HCT116 (cell line): ENCODE data around the gene MCTS1.

ENCODE experiments used
- CTCF ChIP-seq, 3 experiments: fragments of 200-600 bp in 1 of 3; sonication (generic) in 1 of 3; IDR thresholded peaks in 2 of 3; conservative IDR thresholded peaks in 1 of 3; 2 replicates each; pipeline ENCODE4 v1.5.1; 2012 to 2017; ENCODE audit warnings: low read depth in 2 of 3, low read length in 2 of 3, antibody characterized with exemption in 1 of 3, borderline replicate concordance in 1 of 3, control low read depth in 1 of 3, mild to moderate bottlenecking in 1 of 3, mixed read lengths in 1 of 3, mixed run types in 1 of 3, moderate library complexity in 1 of 3; ENCODE audit not compliant: insufficient read depth in 1 of 3
- EZH2 ChIP-seq: fragments of 200-600 bp; sonication (generic); IDR thresholded peaks from 2 replicates; pipeline ENCODE4 v1.6.1; 2017; ENCODE audit warnings: antibody characterized with exemption, mixed run types
- JUND ChIP-seq: IDR thresholded peaks from 2 replicates; pipeline ENCODE4 v1.6.1; 2012
- SRF ChIP-seq: IDR thresholded peaks from 2 replicates; pipeline ENCODE4 v1.6.1; 2012; ENCODE audit warnings: low read depth
- YY1 ChIP-seq: IDR thresholded peaks from 2 replicates; pipeline ENCODE4 v1.6.1; 2011; ENCODE audit warnings: low read length, low read depth, moderate library complexity, mild to moderate bottlenecking; ENCODE audit not compliant: insufficient replicate concordance; ENCODE audit errors: extremely low read depth
- TF ChIP-seq, protein P1 (sequence below): IDR thresholded peaks from 2 replicates; pipeline ENCODE4 v1.6.1; 2012

- TF ChIP-seq EZH2 (no peak), JUND (no peak), SRF (no peak), YY1 (no peak), CTCF (IDR thresholded peaks at IDR 0.05 in 2 of 3, conservative IDR thresholded peaks at IDR 0.05 in 1 of 3; ENCODE audit: borderline replicate concordance in 1 of 3, insufficient read depth in 1 of 3, low read depth in 2 of 3, low read length in 2 of 3) (no peak)
- TF ChIP-seq, protein P1, sequence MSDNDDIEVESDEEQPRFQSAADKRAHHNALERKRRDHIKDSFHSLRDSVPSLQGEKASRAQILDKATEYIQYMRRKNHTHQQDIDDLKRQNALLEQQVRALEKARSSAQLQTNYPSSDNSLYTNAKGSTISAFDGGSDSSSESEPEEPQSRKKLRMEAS: no peak
Measured at GRCh38 chrX:120638619-120639018, 34.7 kb downstream of the MCTS1 start.
